ENCODE data around the gene RGL1. TPM values are rescaled to one million over a fixed set of nuclear protein-coding genes. Genes with fewer than 3 reads are reported as not detected.
"Not testable (repeated sequence)": the region's sequence is repeated elsewhere in the genome, so short reads cannot be mapped to it uniquely, and the experiment has no call there.

Gene RGL1
- total RNA-seq, 4 donors from 2014 or later, result 10.6 to 13.8 (median 11.3) TPM

DNA sequence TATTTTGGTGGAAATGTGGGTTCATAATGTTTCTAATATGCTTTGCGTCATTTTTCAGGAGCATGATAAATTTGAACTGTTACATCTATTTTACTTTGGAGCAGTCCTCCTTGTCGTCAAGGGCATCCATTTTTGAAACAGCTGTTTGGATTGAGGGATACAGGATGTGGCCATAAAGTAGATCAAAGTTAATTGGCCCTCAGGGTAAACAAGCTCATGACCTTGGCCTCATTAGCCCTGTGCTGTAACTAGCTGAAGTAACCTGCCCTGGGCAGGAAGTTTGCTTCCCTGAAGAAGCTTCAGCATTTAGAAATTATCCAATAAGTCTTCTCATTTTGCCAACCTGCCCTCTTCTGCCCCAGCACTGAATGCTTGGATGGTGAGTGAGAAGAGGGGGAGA is 24.8 kb upstream of the RGL1 start:
- no peak overlapping the region for H3K27ac ChIP-seq
- no peaks in the 10 kb centered on the region for H3K27me3 ChIP-seq
- H3K4me1 ChIP-seq, result peaks cover 13% of the 10 kb centered on the region
- no peaks in the 10 kb centered on the region for H3K9me3 ChIP-seq
- H3K4me3 ChIP-seq, result no peak overlapping the region
- TF ChIP-seq, protein P1, sequence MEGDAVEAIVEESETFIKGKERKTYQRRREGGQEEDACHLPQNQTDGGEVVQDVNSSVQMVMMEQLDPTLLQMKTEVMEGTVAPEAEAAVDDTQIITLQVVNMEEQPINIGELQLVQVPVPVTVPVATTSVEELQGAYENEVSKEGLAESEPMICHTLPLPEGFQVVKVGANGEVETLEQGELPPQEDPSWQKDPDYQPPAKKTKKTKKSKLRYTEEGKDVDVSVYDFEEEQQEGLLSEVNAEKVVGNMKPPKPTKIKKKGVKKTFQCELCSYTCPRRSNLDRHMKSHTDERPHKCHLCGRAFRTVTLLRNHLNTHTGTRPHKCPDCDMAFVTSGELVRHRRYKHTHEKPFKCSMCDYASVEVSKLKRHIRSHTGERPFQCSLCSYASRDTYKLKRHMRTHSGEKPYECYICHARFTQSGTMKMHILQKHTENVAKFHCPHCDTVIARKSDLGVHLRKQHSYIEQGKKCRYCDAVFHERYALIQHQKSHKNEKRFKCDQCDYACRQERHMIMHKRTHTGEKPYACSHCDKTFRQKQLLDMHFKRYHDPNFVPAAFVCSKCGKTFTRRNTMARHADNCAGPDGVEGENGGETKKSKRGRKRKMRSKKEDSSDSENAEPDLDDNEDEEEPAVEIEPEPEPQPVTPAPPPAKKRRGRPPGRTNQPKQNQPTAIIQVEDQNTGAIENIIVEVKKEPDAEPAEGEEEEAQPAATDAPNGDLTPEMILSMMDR (IDR thresholded peaks at IDR 0.05), result no peak
- no peak for TF ChIP-seq EP300 (IDR thresholded peaks at IDR 0.05)
- TF ChIP-seq POLR2AphosphoS5 (IDR thresholded peaks at IDR 0.05), result no peak
- TF ChIP-seq POLR2A (IDR thresholded peaks at IDR 0.05), result no peak
- 77% methylated on average over 2 of the region's 2 CpGs for WGBS
- no peaks in the 10 kb centered on the region for H3K36me3 ChIP-seq
- no peak for DNase-seq (ENCODE audit: low spot score in 2 of 2)

- Histone ChIP-seq H3K36me3 (no peaks in the 10 kb centered on the region), H3K4me1 (peaks cover 13% of the 10 kb centered on the region), H3K27me3 (no peaks in the 10 kb centered on the region), H3K9me3 (no peaks in the 10 kb centered on the region), H3K4me3 (no peak overlapping the region), H3K27ac (no peak overlapping the region)
- TF ChIP-seq, protein P1 (IDR thresholded peaks at IDR 0.05), result no peak
- TF ChIP-seq EP300 (IDR thresholded peaks at IDR 0.05) (no peak), POLR2AphosphoS5 (IDR thresholded peaks at IDR 0.05) (no peak), POLR2A (IDR thresholded peaks at IDR 0.05) (no peak)
- DNase-seq (ENCODE audit: low spot score in 2 of 2), result no peak
- WGBS, result 93% methylated on average over 2 of the region's 2 CpGs
Observed at GRCh38 chr1:183780757-183781156, 24.2 kb upstream of the RGL1 start.

DNA sequence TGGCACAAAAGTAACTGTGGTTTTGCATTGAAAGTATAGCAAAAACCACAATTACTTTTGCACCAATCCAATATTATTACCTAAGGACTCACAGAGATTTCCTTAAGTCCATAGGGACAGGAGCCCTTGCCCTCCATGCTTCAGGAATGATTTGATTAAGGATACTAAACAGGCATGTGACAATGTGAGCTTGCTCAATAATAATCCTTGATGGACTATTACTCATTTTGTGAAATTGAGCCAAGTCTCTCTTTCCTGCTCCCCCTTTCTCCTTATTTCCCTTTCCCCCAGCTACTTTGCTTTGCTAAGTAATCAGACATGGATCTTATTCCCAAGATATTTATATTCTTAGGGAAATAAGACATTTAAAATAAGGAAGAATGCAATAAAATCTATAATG is 21.6 kb upstream of the RGL1 start:
- no peak overlapping the region for H3K27ac ChIP-seq
- peaks cover 13% of the 10 kb centered on the region for H3K4me1 ChIP-seq
- H3K4me3 ChIP-seq, result no peak overlapping the region
- no peak for DNase-seq (ENCODE audit: low spot score in 2 of 2)
- no peaks in the 10 kb centered on the region for H3K36me3 ChIP-seq
- no peaks in the 10 kb centered on the region for H3K27me3 ChIP-seq
- TF ChIP-seq, protein P1 (IDR thresholded peaks at IDR 0.05), result no peak
- TF ChIP-seq POLR2A (IDR thresholded peaks at IDR 0.05), result no peak
- TF ChIP-seq EP300 (IDR thresholded peaks at IDR 0.05), result no peak
- TF ChIP-seq POLR2AphosphoS5 (IDR thresholded peaks at IDR 0.05), result no peak
- no peaks in the 10 kb centered on the region for H3K9me3 ChIP-seq

DNA sequence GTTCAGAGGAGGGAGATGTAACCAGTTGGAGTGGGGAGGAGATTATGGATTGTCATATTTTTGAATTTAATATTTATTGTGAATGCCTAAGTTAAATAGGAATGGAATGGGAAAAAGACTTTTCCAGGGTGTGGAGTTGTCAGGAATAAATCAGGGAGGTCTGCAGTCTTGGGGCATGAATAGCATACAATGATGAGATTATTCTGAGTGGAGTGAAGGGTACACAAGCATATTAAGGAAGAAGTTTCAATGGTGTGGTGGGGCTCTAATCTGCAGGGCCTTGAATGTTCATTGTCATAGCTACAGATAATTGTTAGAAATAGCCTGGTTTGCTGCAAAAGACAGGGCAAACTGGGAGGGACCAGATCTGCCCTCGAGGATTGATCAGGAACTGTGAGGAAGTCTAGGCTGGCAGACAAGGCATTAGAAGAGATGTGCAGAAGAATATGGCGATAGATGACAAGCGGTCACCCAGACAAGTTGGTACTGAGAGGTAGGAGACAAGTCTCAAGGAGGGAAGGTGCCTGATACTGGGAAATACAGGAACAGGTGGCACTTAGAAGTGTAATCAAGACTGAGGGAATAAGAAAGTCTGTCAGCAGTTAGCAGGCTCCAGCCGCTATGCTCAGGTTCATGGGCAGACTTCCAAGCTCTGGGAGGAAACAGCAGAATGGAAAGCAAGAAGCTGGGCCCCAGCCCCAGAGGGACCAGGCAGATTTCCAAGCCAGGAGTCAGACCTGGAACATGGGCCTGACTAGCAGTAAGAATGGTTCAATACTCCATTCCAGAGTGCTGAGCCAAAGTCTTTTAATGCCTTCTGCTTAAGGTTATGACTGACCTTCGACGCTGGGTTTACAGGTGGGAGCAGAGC is 20.9 kb upstream of the RGL1 start:
- Histone ChIP-seq H3K9me3 (no peaks in the 10 kb centered on the region), H3K4me3 (no peak overlapping the region), H3K36me3 (no peaks in the 10 kb centered on the region), H3K27me3 (no peaks in the 10 kb centered on the region), H3K4me1 (peaks cover 13% of the 10 kb centered on the region), H3K27ac (no peak overlapping the region)
- TF ChIP-seq POLR2A (IDR thresholded peaks at IDR 0.05) (no peak), EP300 (IDR thresholded peaks at IDR 0.05) (no peak)
- DNase-seq (ENCODE audit: low spot score in 2 of 2), result no peak
- 56% methylated on average over 6 of the region's 6 CpGs for WGBS

- not testable (repeated sequence) for H3K9me3 ChIP-seq; H3K36me3 ChIP-seq; H3K27ac ChIP-seq; H3K4me3 ChIP-seq; H3K27me3 ChIP-seq; DNase-seq (ENCODE audit: low spot score in 2 of 2)
- 91% methylated on average over 3 of the region's 3 CpGs for WGBS
- H3K4me1 ChIP-seq, result peaks cover 13% of the 10 kb centered on the region
Observed at GRCh38 chr1:183785921-183786320, 19.0 kb upstream of the RGL1 start.

- H3K4me1 ChIP-seq, result peaks cover 13% of the 10 kb centered on the region
- no peak for DNase-seq (ENCODE audit: low spot score in 2 of 2)
- no peaks in the 10 kb centered on the region for H3K36me3 ChIP-seq
- no peaks in the 10 kb centered on the region for H3K27me3 ChIP-seq
- no peak overlapping the region for H3K4me3 ChIP-seq
- TF ChIP-seq, protein P1 (IDR thresholded peaks at IDR 0.05), result no peak
- TF ChIP-seq POLR2A (IDR thresholded peaks at IDR 0.05) (no peak), POLR2AphosphoS5 (IDR thresholded peaks at IDR 0.05) (no peak), EP300 (IDR thresholded peaks at IDR 0.05) (no peak)
- H3K9me3 ChIP-seq, result no peaks in the 10 kb centered on the region
- 90% methylated on average over 2 of the region's 2 CpGs for WGBS
- H3K27ac ChIP-seq, result no peak overlapping the region
Observed at GRCh38 chr1:183787704-183788103, 17.2 kb upstream of the RGL1 start.
